ENCODE results near the gene CHRNA3. TPM values are rescaled to one million over a fixed set of nuclear protein-coding genes. Genes with fewer than 3 reads are reported as not detected.

CHRNA3 gene
- total and polyA plus RNA-seq, 2 donors = 22.0 to 48.3 TPM

DNA sequence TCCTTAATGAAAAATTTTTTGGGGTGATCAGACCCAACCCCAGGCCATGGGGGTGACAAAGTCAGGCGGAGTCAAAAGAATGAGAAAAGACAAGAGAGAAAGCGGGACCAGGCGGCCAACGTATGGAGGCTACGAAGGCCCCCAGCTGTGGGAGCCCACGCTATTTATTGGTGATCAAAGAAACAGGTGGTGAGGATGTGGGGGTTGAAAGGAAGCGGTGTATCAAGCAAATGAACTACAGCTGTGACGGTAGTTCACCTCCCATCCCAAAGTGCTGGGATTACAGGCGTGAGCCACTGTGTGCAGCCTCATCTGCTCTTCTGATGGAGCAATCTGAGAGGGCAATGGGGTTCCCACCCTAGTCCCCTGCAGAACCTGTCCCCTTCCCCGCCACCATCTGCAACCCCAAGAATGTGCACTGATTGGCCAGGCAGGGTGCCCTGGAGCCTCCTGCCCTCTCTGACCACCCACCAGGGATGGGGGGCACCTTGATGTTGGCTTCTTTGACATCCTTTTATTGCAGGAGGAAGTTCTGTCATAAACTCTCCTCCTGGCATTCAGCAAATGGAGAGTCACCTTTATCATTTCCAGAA lies 1.1 kb upstream of the CHRNA3 start:
- Histone ChIP-seq H3K36me3 (ENCODE audit: control insufficient read depth in 2 of 2, insufficient read depth in 2 of 2, low read length in 1 of 2) (peaks cover 15 to 17% of the 10 kb centered on the region in 2 donors), H3K27me3 (ENCODE audit: control insufficient read depth in 2 of 2, insufficient read depth in 1 of 2, low read length in 1 of 2) (peaks cover 0 to 32% of the 10 kb centered on the region in 2 donors), H3K4me3 (ENCODE audit: low read length in 2 of 2) (peak overlapping the region; percentile 81 to 87), H3K4me1 (ENCODE audit: control insufficient read depth in 2 of 2, insufficient read depth in 2 of 2, low read length in 2 of 2) (peaks cover 51 to 80% of the 10 kb centered on the region in 2 donors), H3K9me3 (ENCODE audit: control insufficient read depth in 2 of 2, insufficient read depth in 1 of 2, low read length in 1 of 2) (peaks cover 0 to 4% of the 10 kb centered on the region in 2 donors), H3K27ac (ENCODE audit: low read depth in 1 of 2, low read length in 1 of 2) (peak overlapping the region; percentile 80 to 92)
- WGBS = 5% methylated on average over 10 of the region's 10 CpGs
- DNase-seq (ENCODE audit: low read depth in 6 of 9, low spot score in 9 of 9) = peak in 4 of 9 donors; percentile 37 to 83 (median 66)

DNA sequence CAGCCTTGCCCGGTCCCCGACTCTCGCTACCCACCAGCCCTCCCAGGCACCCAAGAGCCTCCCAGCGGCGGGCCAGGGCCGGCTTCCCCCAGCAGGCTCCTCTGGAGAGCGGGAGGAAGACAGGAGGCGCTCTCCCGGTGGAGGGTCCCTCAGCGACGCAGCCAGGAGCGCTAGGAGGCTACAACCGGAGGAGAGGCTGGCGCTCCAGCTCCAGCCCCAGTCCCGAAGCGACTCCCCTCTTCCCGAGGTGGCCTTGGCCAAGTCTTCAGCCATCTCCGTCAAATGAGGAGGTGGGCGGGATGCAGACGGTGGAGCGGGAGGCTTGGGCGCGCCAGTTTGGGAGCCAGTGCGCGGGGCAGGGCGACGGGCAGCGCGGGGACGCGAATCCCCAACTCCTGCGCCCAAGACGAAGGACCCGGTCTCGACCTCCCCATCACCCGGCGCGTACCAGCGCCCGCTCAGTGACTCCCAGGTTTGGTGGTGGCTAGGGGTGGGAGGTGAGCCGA lies 722 bp downstream of the CHRNA3 start:
- DNase-seq (ENCODE audit: low read depth in 6 of 9, low spot score in 9 of 9) = peak in 3 of 9 donors; percentile 38 to 69 (median 39)
- WGBS = 2% methylated on average over 41 of the region's 41 CpGs
- Histone ChIP-seq H3K27me3 (ENCODE audit: control insufficient read depth in 2 of 2, insufficient read depth in 1 of 2, low read length in 1 of 2) (peaks cover 0 to 32% of the 10 kb centered on the region in 2 donors), H3K36me3 (ENCODE audit: control insufficient read depth in 2 of 2, insufficient read depth in 2 of 2, low read length in 1 of 2) (peaks cover 27 to 28% of the 10 kb centered on the region in 2 donors), H3K27ac (ENCODE audit: low read depth in 1 of 2, low read length in 1 of 2) (peak overlapping the region in 1 of 2 donors; percentile 69), H3K9me3 (ENCODE audit: control insufficient read depth in 2 of 2, insufficient read depth in 1 of 2, low read length in 1 of 2) (peaks cover 0 to 4% of the 10 kb centered on the region in 2 donors), H3K4me3 (ENCODE audit: low read length in 2 of 2) (peak overlapping the region; percentile 81 to 87), H3K4me1 (ENCODE audit: control insufficient read depth in 2 of 2, insufficient read depth in 2 of 2, low read length in 2 of 2) (peaks cover 40 to 62% of the 10 kb centered on the region in 2 donors)

DNA sequence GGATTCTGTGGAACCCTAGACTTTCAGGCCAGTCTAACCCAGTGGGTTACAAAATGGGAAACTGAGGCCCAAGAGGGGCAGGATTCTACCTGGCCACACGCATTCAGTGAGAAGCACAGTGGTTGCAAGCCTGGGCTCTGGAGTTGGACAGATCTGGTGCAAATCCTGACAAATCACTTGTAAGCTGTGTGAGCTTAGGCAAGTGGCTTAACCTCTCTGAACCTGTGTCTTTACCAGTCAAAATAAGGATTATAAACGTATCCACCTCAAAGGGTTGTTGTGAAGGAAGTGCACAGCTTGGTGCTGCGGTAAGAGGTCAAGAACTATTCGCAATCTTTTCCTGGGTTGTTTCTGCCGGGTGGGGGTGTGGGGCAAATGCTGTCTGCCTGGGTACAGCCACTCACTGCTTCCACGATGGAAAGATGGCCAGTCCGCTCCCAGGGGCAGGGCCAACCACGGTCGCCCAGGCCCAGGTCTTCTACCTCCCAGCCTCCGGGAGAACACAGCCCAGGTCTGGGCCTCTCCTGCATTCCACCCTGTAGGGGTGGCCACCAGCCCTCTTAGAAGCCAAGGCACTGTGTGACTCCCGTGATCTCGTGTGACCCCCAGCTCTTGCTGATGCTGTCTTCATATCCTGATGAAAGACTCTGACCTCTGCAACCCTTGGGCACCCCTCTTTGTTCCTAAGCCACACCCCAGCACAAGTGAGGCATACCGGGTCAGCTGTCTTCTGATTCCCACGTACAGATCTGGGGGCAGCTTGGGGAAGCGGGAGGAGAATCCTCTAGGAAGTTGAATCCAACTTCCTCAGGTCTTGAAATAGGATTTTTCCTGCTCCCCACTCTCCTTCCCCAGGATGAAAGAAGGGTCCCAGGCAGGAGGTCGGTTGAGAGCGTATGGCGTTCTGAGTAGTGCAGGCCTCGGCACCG lies 1.5 kb downstream of the CHRNA3 start:
- Histone ChIP-seq H3K27ac (ENCODE audit: low read depth in 1 of 2, low read length in 1 of 2) (peak overlapping the region in 1 of 2 donors; percentile 69), H3K36me3 (ENCODE audit: control insufficient read depth in 2 of 2, insufficient read depth in 2 of 2, low read length in 1 of 2) (peaks cover 32% of the 10 kb centered on the region in 2 donors), H3K27me3 (ENCODE audit: control insufficient read depth in 2 of 2, insufficient read depth in 1 of 2, low read length in 1 of 2) (peaks cover 0 to 32% of the 10 kb centered on the region in 2 donors), H3K9me3 (ENCODE audit: control insufficient read depth in 2 of 2, insufficient read depth in 1 of 2, low read length in 1 of 2) (peaks cover 0 to 4% of the 10 kb centered on the region in 2 donors), H3K4me3 (ENCODE audit: low read length in 2 of 2) (peak overlapping the region; percentile 81 to 87), H3K4me1 (ENCODE audit: control insufficient read depth in 2 of 2, insufficient read depth in 2 of 2, low read length in 2 of 2) (peaks cover 32 to 54% of the 10 kb centered on the region in 2 donors)
- 57% methylated on average over 20 of the region's 20 CpGs for WGBS
- peak in 1 of 9 donors; percentile 39 for DNase-seq (ENCODE audit: low read depth in 6 of 9, low spot score in 9 of 9)

DNA sequence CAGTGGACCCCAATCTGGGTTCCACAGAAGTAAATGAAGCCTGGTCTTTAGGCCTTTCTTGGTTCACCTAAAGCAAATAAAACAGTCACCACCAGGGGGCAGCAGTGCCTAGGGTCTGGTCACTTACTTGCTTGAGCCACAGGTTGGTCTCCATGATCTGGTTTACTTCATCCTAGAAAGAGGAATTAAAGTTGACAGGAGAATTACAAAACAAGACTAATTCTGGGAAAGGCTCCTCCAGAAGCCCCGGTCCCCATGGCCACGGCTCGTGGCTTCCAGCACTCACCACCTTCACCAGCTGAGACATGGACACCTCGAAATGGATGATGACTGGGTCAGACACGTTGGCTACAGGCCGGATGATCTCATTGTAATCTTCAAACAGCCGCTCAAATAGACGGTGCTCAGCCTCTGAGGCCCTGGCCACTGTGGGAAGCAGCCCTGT lies 2.3 kb downstream of the CHRNA3 start:
- DNase-seq (ENCODE audit: low read depth in 6 of 9, low spot score in 9 of 9) = peak in 7 of 9 donors; percentile 80 to 92 (median 85)
- H3K9me3 ChIP-seq (ENCODE audit: control insufficient read depth in 2 of 2, insufficient read depth in 1 of 2, low read length in 1 of 2) = peaks cover 0 to 4% of the 10 kb centered on the region in 2 donors
- peaks cover 32% of the 10 kb centered on the region in 2 donors for H3K36me3 ChIP-seq (ENCODE audit: control insufficient read depth in 2 of 2, insufficient read depth in 2 of 2, low read length in 1 of 2)
- H3K4me3 ChIP-seq (ENCODE audit: low read length in 2 of 2) = peak overlapping the region; percentile 81 to 87
- 32% methylated on average over 8 of the region's 8 CpGs for WGBS
- peaks cover 0 to 32% of the 10 kb centered on the region in 2 donors for H3K27me3 ChIP-seq (ENCODE audit: control insufficient read depth in 2 of 2, insufficient read depth in 1 of 2, low read length in 1 of 2)
- peaks cover 25 to 46% of the 10 kb centered on the region in 2 donors for H3K4me1 ChIP-seq (ENCODE audit: control insufficient read depth in 2 of 2, insufficient read depth in 2 of 2, low read length in 2 of 2)
- no peak overlapping the region for H3K27ac ChIP-seq (ENCODE audit: low read depth in 1 of 2, low read length in 1 of 2)

DNA sequence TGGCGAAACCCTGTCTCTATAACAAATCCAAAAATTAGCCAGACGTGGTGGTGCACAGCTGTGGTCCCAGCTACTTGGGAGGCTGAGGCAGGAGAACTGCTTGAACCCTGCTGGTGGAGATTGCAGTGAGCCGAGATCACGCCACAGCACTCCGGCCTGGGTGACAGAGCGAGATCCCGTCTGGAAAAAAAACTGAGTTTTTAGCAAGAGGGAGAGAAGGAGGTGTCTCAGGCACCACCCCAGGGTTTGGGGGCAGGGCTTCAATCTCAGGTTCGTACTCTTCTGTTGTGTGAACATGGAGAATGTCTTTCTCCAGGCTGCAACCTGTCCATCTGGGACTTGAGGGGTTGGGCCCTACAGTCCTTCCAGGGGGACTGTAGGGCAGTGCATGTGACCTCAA lies 2.7 kb downstream of the CHRNA3 start:
- peaks cover 32% of the 10 kb centered on the region in 2 donors for H3K36me3 ChIP-seq (ENCODE audit: control insufficient read depth in 2 of 2, insufficient read depth in 2 of 2, low read length in 1 of 2)
- H3K4me1 ChIP-seq (ENCODE audit: control insufficient read depth in 2 of 2, insufficient read depth in 2 of 2, low read length in 2 of 2) = peaks cover 22 to 42% of the 10 kb centered on the region in 2 donors
- H3K4me3 ChIP-seq (ENCODE audit: low read length in 2 of 2) = no peak overlapping the region
- DNase-seq (ENCODE audit: low read depth in 6 of 9, low spot score in 9 of 9) = no peak
- WGBS = 97% methylated on average over 8 of the region's 8 CpGs
- H3K27ac ChIP-seq (ENCODE audit: low read depth in 1 of 2, low read length in 1 of 2) = no peak overlapping the region
- H3K9me3 ChIP-seq (ENCODE audit: control insufficient read depth in 2 of 2, insufficient read depth in 1 of 2, low read length in 1 of 2) = peaks cover 0 to 4% of the 10 kb centered on the region in 2 donors
- H3K27me3 ChIP-seq (ENCODE audit: control insufficient read depth in 2 of 2, insufficient read depth in 1 of 2, low read length in 1 of 2) = peaks cover 0 to 32% of the 10 kb centered on the region in 2 donors

DNA sequence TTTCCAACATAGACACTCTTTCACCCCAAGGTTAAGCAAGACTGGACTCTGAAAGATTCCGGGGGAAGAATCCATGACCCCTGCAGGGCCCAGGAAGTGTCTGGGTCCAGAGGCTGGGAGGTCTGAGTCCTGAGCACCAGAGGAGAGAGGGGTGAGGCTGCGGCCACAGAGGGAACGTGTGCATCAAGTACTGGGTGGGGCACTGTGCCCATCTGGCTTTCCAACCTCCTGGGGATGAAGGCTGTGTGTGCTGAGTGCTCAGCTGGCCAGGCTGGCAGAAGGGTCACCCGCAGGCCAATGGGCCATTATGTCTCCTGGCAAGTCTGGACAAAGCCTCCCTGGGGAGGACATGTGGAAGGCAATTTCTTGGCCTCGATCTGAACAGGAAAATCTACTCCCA lies 3.3 kb downstream of the CHRNA3 start:
- Histone ChIP-seq H3K4me3 (ENCODE audit: low read length in 2 of 2) (no peak overlapping the region), H3K36me3 (ENCODE audit: control insufficient read depth in 2 of 2, insufficient read depth in 2 of 2, low read length in 1 of 2) (peaks cover 32% of the 10 kb centered on the region in 2 donors), H3K4me1 (ENCODE audit: control insufficient read depth in 2 of 2, insufficient read depth in 2 of 2, low read length in 2 of 2) (peaks cover 20 to 36% of the 10 kb centered on the region in 2 donors), H3K27me3 (ENCODE audit: control insufficient read depth in 2 of 2, insufficient read depth in 1 of 2, low read length in 1 of 2) (peaks cover 0 to 32% of the 10 kb centered on the region in 2 donors), H3K27ac (ENCODE audit: low read depth in 1 of 2, low read length in 1 of 2) (no peak overlapping the region), H3K9me3 (ENCODE audit: control insufficient read depth in 2 of 2, insufficient read depth in 1 of 2, low read length in 1 of 2) (peaks cover 0 to 4% of the 10 kb centered on the region in 2 donors)
- no peak for DNase-seq (ENCODE audit: low read depth in 6 of 9, low spot score in 9 of 9)
- 98% methylated on average over 5 of the region's 5 CpGs for WGBS

DNA sequence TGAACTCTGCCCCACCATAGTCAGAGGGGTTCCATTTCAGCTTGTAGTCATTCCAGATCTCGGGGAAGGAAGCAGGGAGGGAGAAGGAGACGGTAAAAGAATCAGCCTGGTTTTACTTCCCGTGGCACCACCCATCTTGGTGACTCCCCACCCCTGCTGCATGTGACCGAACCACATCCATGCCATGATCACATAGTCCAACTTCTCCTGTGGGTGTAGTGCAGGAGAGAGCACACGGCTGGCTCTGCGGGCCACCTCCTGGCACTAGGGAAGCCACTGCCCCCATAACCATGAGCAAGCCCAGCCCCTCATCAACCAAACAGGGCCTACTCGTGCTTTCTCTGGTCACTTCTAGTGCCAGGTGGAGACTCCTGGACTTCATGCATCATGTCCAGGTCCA lies 3.7 kb downstream of the CHRNA3 start:
- WGBS = 92% methylated on average over 7 of the region's 7 CpGs
- DNase-seq (ENCODE audit: low read depth in 6 of 9, low spot score in 9 of 9) = no peak
- no peak overlapping the region for H3K4me3 ChIP-seq (ENCODE audit: low read length in 2 of 2)

DNA sequence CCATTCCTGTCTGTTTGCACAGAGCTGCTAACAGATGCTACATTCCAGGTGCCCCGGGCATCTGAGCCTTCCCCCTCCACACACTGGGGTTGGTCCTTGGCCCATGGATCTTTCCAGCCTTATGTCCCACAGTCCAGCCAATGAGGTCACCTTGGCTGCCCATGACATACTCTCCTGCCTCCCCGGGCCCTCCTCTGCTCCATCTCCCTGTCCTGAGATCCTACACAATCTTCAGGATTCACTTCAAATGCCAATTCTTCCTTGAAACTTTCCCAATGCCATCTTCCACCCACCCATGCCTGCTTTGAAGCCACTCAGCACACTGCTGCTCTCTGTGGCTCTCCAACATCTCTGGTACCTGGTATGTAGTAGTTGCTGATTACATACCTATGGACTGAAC lies 4.3 kb downstream of the CHRNA3 start:
- H3K4me1 ChIP-seq (ENCODE audit: control insufficient read depth in 2 of 2, insufficient read depth in 2 of 2, low read length in 2 of 2) = peaks cover 12 to 26% of the 10 kb centered on the region in 2 donors
- peaks cover 0 to 26% of the 10 kb centered on the region in 2 donors for H3K27me3 ChIP-seq (ENCODE audit: control insufficient read depth in 2 of 2, insufficient read depth in 1 of 2, low read length in 1 of 2)
- 95% methylated on average over 2 of the region's 2 CpGs for WGBS
- H3K36me3 ChIP-seq (ENCODE audit: control insufficient read depth in 2 of 2, insufficient read depth in 2 of 2, low read length in 1 of 2) = peaks cover 32% of the 10 kb centered on the region in 2 donors
- DNase-seq (ENCODE audit: low read depth in 6 of 9, low spot score in 9 of 9) = no peak
- no peak overlapping the region for H3K4me3 ChIP-seq (ENCODE audit: low read length in 2 of 2)
- H3K27ac ChIP-seq (ENCODE audit: low read depth in 1 of 2, low read length in 1 of 2) = no peak overlapping the region
- peaks cover 0 to 4% of the 10 kb centered on the region in 2 donors for H3K9me3 ChIP-seq (ENCODE audit: control insufficient read depth in 2 of 2, insufficient read depth in 1 of 2, low read length in 1 of 2)

More for the DNA sequence above, 3.7 kb downstream of the CHRNA3 start:
- H3K4me1 ChIP-seq (ENCODE audit: control insufficient read depth in 2 of 2, insufficient read depth in 2 of 2, low read length in 2 of 2) = peaks cover 17 to 32% of the 10 kb centered on the region in 2 donors
- H3K9me3 ChIP-seq (ENCODE audit: control insufficient read depth in 2 of 2, insufficient read depth in 1 of 2, low read length in 1 of 2) = peaks cover 0 to 4% of the 10 kb centered on the region in 2 donors
- peaks cover 0 to 31% of the 10 kb centered on the region in 2 donors for H3K27me3 ChIP-seq (ENCODE audit: control insufficient read depth in 2 of 2, insufficient read depth in 1 of 2, low read length in 1 of 2)
- peaks cover 32% of the 10 kb centered on the region in 2 donors for H3K36me3 ChIP-seq (ENCODE audit: control insufficient read depth in 2 of 2, insufficient read depth in 2 of 2, low read length in 1 of 2)
- no peak overlapping the region for H3K27ac ChIP-seq (ENCODE audit: low read depth in 1 of 2, low read length in 1 of 2)

Measured in thymus (tissue), 11 donors.